ENCODE data around the gene NUP214. TPM values are rescaled to one million over a fixed set of nuclear protein-coding genes. Genes with fewer than 3 reads are reported as not detected.

NUP214 gene
- total and polyA plus RNA-seq, 2 of the 8 experiments (the other 6 are each of a cell fraction or from before 2014, with no cell fraction given), result 28.6 to 50.2 TPM

DNA sequence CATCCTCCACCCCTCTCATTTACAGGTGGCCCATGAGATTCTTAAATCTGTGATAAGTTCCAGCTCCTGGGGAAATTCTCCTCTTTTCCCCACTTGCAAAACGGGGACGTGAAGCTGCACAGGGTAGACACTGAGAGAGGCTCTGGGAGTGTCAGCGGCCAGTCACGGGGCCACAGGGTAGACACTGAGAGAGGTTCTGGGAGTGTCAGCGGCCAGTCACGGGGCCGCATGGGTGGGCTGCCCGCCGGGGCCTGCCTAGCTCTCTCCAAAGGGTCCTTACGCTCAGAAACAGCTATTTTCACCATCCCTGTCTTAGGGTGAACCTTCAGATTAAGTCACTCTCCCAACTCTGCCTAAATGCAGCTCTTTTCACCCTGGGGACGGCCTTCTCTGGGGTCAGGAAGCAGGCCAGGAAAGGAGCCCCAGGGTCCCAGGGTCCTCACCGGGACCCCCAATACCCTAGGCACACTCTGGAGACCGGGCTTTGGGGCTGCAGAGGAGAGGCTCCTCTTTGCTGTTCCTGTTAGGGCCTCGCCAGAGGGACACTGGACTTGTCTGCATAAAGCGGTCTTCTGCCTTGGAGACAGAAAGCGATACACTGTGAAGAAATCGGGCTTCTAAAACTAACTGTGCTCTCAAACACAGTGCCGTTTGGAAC lies 149.4 kb downstream of the NUP214 start:
- WGBS, 2 experiments (ENCODE audit: extremely low coverage in 1 of 2, insufficient coverage in 1 of 2, insufficient read length in 1 of 2, insufficient replicate concordance in 2 of 2, low coverage in 1 of 2, low lambda C conversion rate in 2 of 2, missing lambda C conversion rate in 1 of 2), result 90% methylated on average over 17 of the region's 18 CpGs; no CpG with 5 or more reads in 1 of the 2 experiments
- Histone ChIP-seq H3K27ac (ENCODE audit: low read depth, low read length) (no peak overlapping the region), H3K4ac (replicated peaks; ENCODE audit: insufficient read length, low read depth, low read length) (no peak overlapping the region), H3K23me2 (ENCODE audit: low read depth, low read length) (peaks cover 2% of the 10 kb centered on the region; the same call in 1 of the 2 replicates), H2BK20ac (ENCODE audit: low read length) (no peak overlapping the region), H4K8ac (ENCODE audit: extremely low read depth, insufficient read depth, low read length) (no peak overlapping the region), H3K56ac (replicated peaks; ENCODE audit: insufficient read length, low read depth, low read length) (no peak overlapping the region), H3K9ac (replicated peaks in 1 of 4; ENCODE audit: extremely low read depth in 1 of 4, low read depth in 3 of 4, low read length in 3 of 4) (no peak overlapping the region), H3K23ac (ENCODE audit: insufficient read length) (no peak overlapping the region), H3K14ac (ENCODE audit: insufficient read length) (no peak overlapping the region), H3K79me2 (ENCODE audit: control insufficient read depth in 1 of 2, insufficient read depth in 2 of 2, low read length in 2 of 2) (no peaks in the 10 kb centered on the region), H2BK5ac (ENCODE audit: low read depth, low read length) (no peak overlapping the region), H2BK12ac (ENCODE audit: low read depth, low read length) (no peak overlapping the region), H4K91ac (replicated peaks; ENCODE audit: insufficient read length, low read length) (no peak overlapping the region), H3K4me2 (ENCODE audit: insufficient read depth in 1 of 2, low read depth in 2 of 2, low read length in 2 of 2) (no peak overlapping the region), H2AFZ (ENCODE audit: low read length) (no peak overlapping the region), H4K20me1 (replicated peaks in 1 of 2; ENCODE audit: control insufficient read depth in 1 of 2, insufficient read depth in 2 of 2, low read length in 2 of 2) (no peaks in the 10 kb centered on the region), H2BK120ac (replicated peaks; ENCODE audit: low read depth, low read length) (no peak overlapping the region), H2AK5ac (ENCODE audit: low read depth, low read length) (no peak overlapping the region; the same call in 1 of the 2 replicates), H3K4me3 (ENCODE audit: extremely low read depth in 1 of 4, insufficient read depth in 2 of 4, low read depth in 3 of 4, low read length in 4 of 4) (no peak overlapping the region), H3K4me1 (replicated peaks in 1 of 4; ENCODE audit: control insufficient read depth in 3 of 4, insufficient read depth in 4 of 4, low read length in 3 of 4) (peaks cover 0 to 20% (median 13%) of the 10 kb centered on the region in 4 experiments; a peak in 5 of 7 replicates), H3K9me3 (ENCODE audit: insufficient read depth in 2 of 2, low read depth in 1 of 2, low read length in 1 of 2) (no peaks in the 10 kb centered on the region), H2BK15ac (ENCODE audit: low read length) (no peak overlapping the region), H3K79me1 (ENCODE audit: low read depth, low read length) (no peaks in the 10 kb centered on the region), H3K27me3 (replicated peaks in 1 of 4; ENCODE audit: control insufficient read depth in 3 of 4, extremely low read depth in 1 of 4, insufficient read depth in 3 of 4, low read length in 3 of 4) (peaks cover 2 to 20% (median 13%) of the 10 kb centered on the region in 4 experiments; a peak in 6 of 7 replicates), H3K36me3 (ENCODE audit: control insufficient read depth in 2 of 4, insufficient read depth in 4 of 4, low read length in 3 of 4) (no peaks in the 10 kb centered on the region), H3K18ac (ENCODE audit: extremely low read depth, low read length) (no peak overlapping the region), H4K5ac (ENCODE audit: insufficient read length, low read depth, low read length) (no peak overlapping the region)
- ChIA-PET POLR2A (ENCODE audit: partially characterized antibody) (interaction anchor here (0.6 to 1.4 kb wide), 2 partner anchors 36 to 58 kb away, joined by 3 read pairs; no protein-coding TSS in a partner anchor), CTCF (ENCODE audit: partially characterized antibody) (interaction anchor here (0.7 to 2.3 kb wide), 15 partner anchors 8 to 1095 kb away, joined by 3 to 14 read pairs (median 4); partner anchors contain the start of gene PLPP7)
- FAIRE-seq (no peak), DNase-seq (ENCODE audit: low read depth in 1 of 2, low spot score in 2 of 2) (no peak)
- TF ChIP-seq, protein P1, sequence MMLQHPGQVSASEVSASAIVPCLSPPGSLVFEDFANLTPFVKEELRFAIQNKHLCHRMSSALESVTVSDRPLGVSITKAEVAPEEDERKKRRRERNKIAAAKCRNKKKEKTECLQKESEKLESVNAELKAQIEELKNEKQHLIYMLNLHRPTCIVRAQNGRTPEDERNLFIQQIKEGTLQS (IDR thresholded peaks at IDR 0.05; ENCODE audit: insufficient read depth, low read depth, low read length), result 0 out of 2 replicates have a peak, but pooled peaks have one; percentile 1
- TF ChIP-seq HDAC2 (IDR thresholded peaks at IDR 0.05; ENCODE audit: borderline replicate concordance in 1 of 2, low read depth in 2 of 2, low read length in 2 of 2), result no peak
- no peak for TF ChIP-seq TEAD4 (IDR thresholded peaks at IDR 0.05; ENCODE audit: low read depth, low read length)
- no peak for TF ChIP-seq FOSL1 (IDR thresholded peaks at IDR 0.05; ENCODE audit: insufficient read depth, low read depth, low read length)

Data from H1 (cell line).